ENCODE results near the gene EPHA6. TPM values are rescaled to one million over a fixed set of nuclear protein-coding genes. Genes with fewer than 3 reads are reported as not detected.
"Not testable (repeated sequence)": the region's sequence is repeated elsewhere in the genome, so short reads cannot be mapped to it uniquely, and the experiment has no call there.

EPHA6 gene
- total and polyA plus RNA-seq, 12 donors = 0.21 to 0.88 (median 0.59) TPM; not detected in 3

- Histone ChIP-seq H3K27me3 (no peaks in the 10 kb centered on the region), H3K4me1 (no peaks in the 10 kb centered on the region), H3K9me3 (peaks cover 0 to 14% (median under 1%) of the 10 kb centered on the region in 11 donors), H3K36me3 (no peaks in the 10 kb centered on the region), H3K27ac (no peak overlapping the region), H3K4me3 (no peak overlapping the region)
- ATAC-seq (no peak), DNase-seq (no peak)
- intact Hi-C loops (cut with DNase I) = no loop called here
- no peak for TF ChIP-seq CTCF (IDR thresholded peaks at IDR 0.05)
- WGBS, 2 donors = 45 to 56% methylated on average over 1 of the region's 1 CpG
Observed at GRCh38 chr3:97001611-97002010, 187.2 kb downstream of the EPHA6 start.

- Histone ChIP-seq H3K27me3 (no peaks in the 10 kb centered on the region), H3K4me1 (no peaks in the 10 kb centered on the region), H3K27ac (no peak overlapping the region), H3K4me3 (no peak overlapping the region), H3K9me3 (peaks cover 0 to 48% (median 3%) of the 10 kb centered on the region in 11 donors), H3K36me3 (no peaks in the 10 kb centered on the region)
- ATAC-seq (no peak), DNase-seq (no peak)
- WGBS, 2 donors = 60 to 67% methylated on average over 7 of the region's 7 CpGs
- TF ChIP-seq CTCF (IDR thresholded peaks at IDR 0.05) = no peak
- intact Hi-C loops (cut with DNase I) = no loop called here
Observed at GRCh38 chr3:97009427-97010019, 195.1 kb downstream of the EPHA6 start.

GRCh38 chr3:97010881-97011657 lies 196.7 kb downstream of the EPHA6 start:
- TF ChIP-seq CTCF (IDR thresholded peaks at IDR 0.05) = no peak
- DNase-seq = no peak
- Histone ChIP-seq H3K27me3 (no peaks in the 10 kb centered on the region), H3K27ac (no peak overlapping the region), H3K9me3 (peaks cover 0 to 41% (median 3%) of the 10 kb centered on the region in 11 donors), H3K36me3 (no peaks in the 10 kb centered on the region), H3K4me1 (no peaks in the 10 kb centered on the region), H3K4me3 (no peak overlapping the region)
- 90 to 92% methylated on average over 2 of the region's 2 CpGs for WGBS, 2 donors
- intact Hi-C loops (cut with DNase I) = no loop called here
- ATAC-seq = no peak

GRCh38 chr3:97021778-97022177 lies 207.4 kb downstream of the EPHA6 start:
- no peak overlapping the region for H3K27ac ChIP-seq
- no peak overlapping the region for H3K4me3 ChIP-seq
- WGBS, 2 donors = 76 to 78% methylated on average over 1 of the region's 1 CpG
- no peaks in the 10 kb centered on the region for H3K36me3 ChIP-seq
- ATAC-seq (no peak), DNase-seq (no peak)
- no peaks in the 10 kb centered on the region for H3K4me1 ChIP-seq
- no peaks in the 10 kb centered on the region for H3K27me3 ChIP-seq
- intact Hi-C loops (cut with DNase I) = no loop called here
- TF ChIP-seq CTCF (IDR thresholded peaks at IDR 0.05) = no peak
- H3K9me3 ChIP-seq = peaks cover 0 to 33% (median 8%) of the 10 kb centered on the region in 11 donors

- ATAC-seq; H3K4me1 ChIP-seq; H3K36me3 ChIP-seq; H3K4me3 ChIP-seq; intact Hi-C loops (cut with DNase I); H3K27ac ChIP-seq; H3K27me3 ChIP-seq; DNase-seq: not testable (repeated sequence)
- WGBS, 2 donors = 90 to 92% methylated on average over 8 of the region's 8 CpGs
- H3K9me3 ChIP-seq = peaks cover 0 to 13% (median 0%) of the 10 kb centered on the region in 11 donors
Observed at GRCh38 chr3:97025612-97026011, 211.2 kb downstream of the EPHA6 start.
